HepG2 (cell line): Measurements from ENCODE around the gene SYT14. TPM values are rescaled to one million over a fixed set of nuclear protein-coding genes. Genes with fewer than 3 reads are reported as not detected.
"Not testable (repeated sequence)": the region's sequence is repeated elsewhere in the genome, so short reads cannot be mapped to it uniquely, and the experiment has no call there.

ENCODE experiments used
- ATAC-seq: fragments of 200-7000 bp; cut with Tn5 transposase; 3 replicates; pipeline ENCODE4 v1.9.1; 2020; ENCODE audit warnings: mild to moderate bottlenecking, moderate library complexity
- BruUV-seq: library from RNA; stranded (reverse); fragments of 400-500 nt; replicated peaks from 2 replicates; lab custom pipeline; 2021; lab: Mats Ljungman, UMichigan
- CTCF ChIA-PET: fragments of 300-600 bp; formaldehyde crosslinking; extraction: SDS; loops from one replicate; lab custom pipeline; 2021; ENCODE audit warnings: low total read pairs, inconsistent platforms, low intra/inter-chr PET ratio; lab: Yijun Ruan, JAX
- POLR2A ChIA-PET: fragments of 350-600 bp; sonication (Branson Sonifier 250); formaldehyde crosslinking; loops from one replicate; lab custom pipeline; 2020; ENCODE audit warnings: antibody characterized with exemption, inconsistent platforms; lab: Yijun Ruan, JAX
- DNase-seq: peaks from one replicate; pipeline ENCODE4 v3.0.0-alpha.2; 2015; ENCODE audit warnings: low spot score
- FAIRE-seq: peaks from 3 replicates; lab custom pipeline; 2011; peaks lifted over from hg19 to GRCh38; lab: Jason Lieb, UNC
- H2AFZ ChIP-seq: one replicate; pipeline ENCODE4 v1.6.1; 2011; ENCODE audit warnings: low read length, inconsistent platforms
- H3K27ac ChIP-seq: fragments of 300-600 bp; 3 replicates; pipeline ENCODE4 v1.8.0; 2011; ENCODE audit warnings: mixed run types, mild to moderate bottlenecking, mixed read lengths, low read length, inconsistent platforms; ENCODE audit not compliant: insufficient read depth; ENCODE audit errors: extremely low read length
- H3K27me3 ChIP-seq, 2 experiments: fragments of 200-600 bp in 1 of 2; 2 replicates in 1 of 2; 3 replicates in 1 of 2; pipeline versions ENCODE4 v1.6.0 to v1.8.0; 2011; ENCODE audit warnings: low read length in 2 of 2, mild to moderate bottlenecking in 2 of 2, moderate library complexity in 2 of 2, inconsistent platforms in 1 of 2; ENCODE audit not compliant: insufficient read depth in 2 of 2, control insufficient read depth in 1 of 2
- H3K36me3 ChIP-seq, 2 experiments: fragments of 200-600 bp in 1 of 2; replicated peaks in 1 of 2; 2 replicates in 1 of 2; 3 replicates in 1 of 2; pipeline versions ENCODE4 v1.5.1 to v1.8.0; 2011; ENCODE audit warnings: low read length in 2 of 2, inconsistent platforms in 1 of 2; ENCODE audit not compliant: insufficient read depth in 2 of 2, control insufficient read depth in 1 of 2
- H3K4me1 ChIP-seq: 2 replicates; pipeline ENCODE4 v1.5.1; 2012; ENCODE audit warnings: low read length, inconsistent platforms; ENCODE audit not compliant: insufficient read depth
- H3K4me2 ChIP-seq: 2 replicates; pipeline ENCODE4 v1.6.0; 2011; ENCODE audit warnings: low read depth, low read length, inconsistent platforms
- H3K4me3 ChIP-seq, 3 experiments: fragments of 200-600 bp in 1 of 3; sonication (generic), shearing (Covaris generic) in 1 of 3; replicated peaks in 1 of 3; 2 replicates each; pipeline ENCODE4 v1.5.1; 2011 to 2016; ENCODE audit warnings: low read length in 3 of 3, inconsistent platforms in 2 of 3, low read depth in 2 of 3, mild to moderate bottlenecking in 2 of 3, control low read depth in 1 of 3, mixed read lengths in 1 of 3; ENCODE audit not compliant: insufficient read depth in 1 of 3
- H3K79me2 ChIP-seq: one replicate; pipeline ENCODE4 v1.6.1; 2011; ENCODE audit warnings: low read length, inconsistent platforms; ENCODE audit not compliant: insufficient read depth
- H3K9ac ChIP-seq: 2 replicates; pipeline ENCODE4 v1.6.0; 2011; ENCODE audit warnings: mild to moderate bottlenecking, low read depth, low read length, inconsistent platforms; ENCODE audit not compliant: insufficient read depth
- H3K9me3 ChIP-seq: 2 replicates; pipeline ENCODE4 v1.5.1; 2012; ENCODE audit warnings: mild to moderate bottlenecking, low read length
- H4K20me1 ChIP-seq: 2 replicates; pipeline ENCODE4 v1.6.0; 2011; ENCODE audit warnings: inconsistent platforms, mild to moderate bottlenecking, low read length, moderate library complexity; ENCODE audit not compliant: insufficient read depth
- SOX5 ChIP-seq: IDR thresholded peaks from 2 replicates; pipeline ENCODE4 v1.6.1; 2016; ENCODE audit warnings: borderline replicate concordance
- WGBS: methylation state at CpG from one replicate; pipeline ENCODE4 v1.1.6; 2017; ENCODE audit warnings: low lambda C conversion rate; 5-methylcytosine and 5-hydroxymethylcytosine counted together
- in situ Hi-C: cut with HindIII; loops from 2 replicates; pipeline ENCODE4 v1.10.0; 2017; ENCODE audit warnings: low pct_unique_long_range_greater_than_20kb; ENCODE audit not compliant: extremely low pct_ligation_motif_present
- intact Hi-C: fragments of 100-400 bp; cut with micrococcal nuclease; formaldehyde crosslinking; loops from one replicate; pipeline ENCODE4 v1.10.0; 2022; ENCODE audit not compliant: unreplicated experiment
- polyA plus RNA-seq, 8 experiments: library from polyadenylated mRNA; depleted of rRNA in 3 of 8; stranded (reverse) in 7 of 8; unstranded in 1 of 8; fragments of >200 nt; fragmentation: Illumina TruSeq in 4 of 8; extraction: Trizol in 4 of 8; gene quantifications; 2 replicates each; pipeline versions ENCODE4 v1.2.1 to v1.2.3, GENCODE V29; 2011 to 2016; ENCODE audit warnings: low read depth in 4 of 8, missing spikeins in 1 of 8, mixed read lengths in 1 of 8; ENCODE audit not compliant: insufficient read depth in 1 of 8
- total RNA-seq, 5 experiments: library from RNA; depleted of rRNA; stranded (reverse); fragments of >200 nt; fragmentation: Illumina TruSeq; extraction: Trizol; gene quantifications; 2 replicates each; pipeline ENCODE4 v1.2.3, GENCODE V29; 2016; ENCODE audit warnings: low read depth in 1 of 5

SYT14 gene
- total and polyA plus RNA-seq, 2 of the 13 experiments (the other 11 are each of a cell fraction or from before 2014, with no cell fraction given), result not detected

- BruUV-seq, CTCF ChIA-PET, H3K36me3 ChIP-seq, in situ Hi-C loops, H3K27me3 ChIP-seq, H2AFZ ChIP-seq, H3K4me1 ChIP-seq, H4K20me1 ChIP-seq, H3K27ac ChIP-seq, H3K4me3 ChIP-seq, H3K4me2 ChIP-seq, POLR2A ChIA-PET, DNase-seq, FAIRE-seq, intact Hi-C loops, ATAC-seq, H3K9ac ChIP-seq, H3K79me2 ChIP-seq, H3K9me3 ChIP-seq: not testable (repeated sequence)
- 36% methylated on average over 18 of the region's 18 CpGs for WGBS
Observed at GRCh38 chr1:210187849-210188606, 250.0 kb downstream of the SYT14 start.

DNA sequence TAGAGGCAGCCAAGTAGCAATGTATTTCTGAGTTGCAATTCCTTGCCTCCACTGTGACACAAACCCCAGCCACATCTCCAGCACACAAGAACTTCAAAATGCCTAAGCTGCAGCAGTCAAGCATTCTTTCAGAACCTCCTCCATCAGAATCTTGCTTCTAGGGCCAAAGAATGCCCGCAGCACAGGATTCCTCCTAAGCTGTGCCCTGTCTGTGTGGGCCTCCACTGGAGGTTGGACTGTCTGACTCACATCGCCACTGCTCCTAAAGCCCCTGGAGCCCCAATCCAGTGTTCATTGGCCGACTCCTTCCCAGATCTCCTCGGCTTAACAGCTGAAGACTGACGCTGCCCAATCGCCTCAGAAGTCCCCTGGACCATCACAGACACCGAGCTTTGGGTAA lies 251.4 kb downstream of the SYT14 start:
- Histone ChIP-seq H2AFZ (no peak overlapping the region), H3K9me3 (no peaks in the 10 kb centered on the region), H4K20me1 (no peaks in the 10 kb centered on the region), H3K79me2 (no peaks in the 10 kb centered on the region), H3K4me1 (no peaks in the 10 kb centered on the region), H3K9ac (no peak overlapping the region), H3K27ac (no peak overlapping the region), H3K36me3 (no peaks in the 10 kb centered on the region), H3K4me2 (no peak overlapping the region), H3K27me3 (no peaks in the 10 kb centered on the region), H3K4me3 (no peak overlapping the region)
- in situ Hi-C loops (no loop called here), intact Hi-C loops (no loop called here)
- no TSS peak for BruUV-seq
- FAIRE-seq, result no peak
- ChIA-PET POLR2A (no interaction called here), CTCF (no interaction called here)
- DNase-seq, result no peak
- no peak for ATAC-seq
- WGBS, result 0% methylated on average over 6 of the region's 7 CpGs
- TF ChIP-seq SOX5, result no peak
